Peyer's patch (tissue), 4 donors: Measurements from ENCODE around the gene CORIN. TPM values are rescaled to one million over a fixed set of nuclear protein-coding genes. Genes with fewer than 3 reads are reported as not detected.

ENCODE experiments used
- DNase-seq, 3 donors: peaks; one replicate each; pipeline ENCODE4 v3.0.0-alpha.2; 2017 to 2019
- H3K27ac ChIP-seq, 4 donors: fragments of 200-600 bp; sonication (generic); one replicate each; pipeline ENCODE4 v1.5.1; 2016 to 2019
- H3K27me3 ChIP-seq, 2 donors: fragments of 200-600 bp; sonication (generic); one replicate each; pipeline ENCODE4 v1.5.1; 2019
- H3K36me3 ChIP-seq, 3 donors: fragments of 200-600 bp; sonication (generic); one replicate each; pipeline ENCODE4 v1.5.1; 2016 to 2019
- H3K4me1 ChIP-seq, 4 donors: fragments of 200-600 bp; sonication (generic); one replicate each; pipeline ENCODE4 v1.5.1; 2016 to 2019
- H3K4me3 ChIP-seq, 4 donors: fragments of 200-600 bp; sonication (generic); 1 replicate in 3 of 4; 2 replicates in 1 of 4; pipeline ENCODE4 v1.5.1; 2016 to 2019; ENCODE audit warnings: mild to moderate bottlenecking in 1 of 4
- H3K9me3 ChIP-seq, 4 donors: fragments of 200-600 bp; sonication (generic); one replicate each; pipeline ENCODE4 v1.5.1; 2016 to 2019; ENCODE audit warnings: mild to moderate bottlenecking in 1 of 4
- CTCF ChIP-seq, 6 experiments: fragments of 450-650 bp in 4 of 6; fragments of 200-600 bp in 2 of 6; sonication (generic) in 1 of 6; IDR thresholded peaks; one replicate each; pipeline ENCODE4 v1.5.1; 2017 to 2019; ENCODE audit warnings: antibody characterized with exemption in 6 of 6, mild to moderate bottlenecking in 3 of 6, moderate library complexity in 1 of 6
- POLR2A ChIP-seq, 2 donors: fragments of 450-650 bp; IDR thresholded peaks; one replicate each; pipeline ENCODE4 v1.5.1; 2017; ENCODE audit warnings: antibody characterized with exemption in 2 of 2, mild to moderate bottlenecking in 2 of 2, moderate library complexity in 2 of 2
- total RNA-seq, 4 donors: library from RNA; depleted of rRNA; stranded (reverse); fragments of >200 nt; gene quantifications; one replicate each; pipeline ENCODE4 v1.1.0, GENCODE V29; 2016

CORIN gene
- total RNA-seq, 4 donors from 2014 or later, result 0.27 to 0.70 (median 0.57) TPM; not detected in 1

GRCh38 chr4:47733302-47734175 lies 104.3 kb downstream of the CORIN start:
- no peak for TF ChIP-seq CTCF (IDR thresholded peaks at IDR 0.05)
- TF ChIP-seq POLR2A (IDR thresholded peaks at IDR 0.05), result no peak
- Histone ChIP-seq H3K4me1 (no peaks in the 10 kb centered on the region), H3K9me3 (no peaks in the 10 kb centered on the region), H3K27me3 (no peaks in the 10 kb centered on the region), H3K27ac (no peak overlapping the region), H3K4me3 (no peak overlapping the region), H3K36me3 (no peaks in the 10 kb centered on the region)
- DNase-seq, result no peak

DNA sequence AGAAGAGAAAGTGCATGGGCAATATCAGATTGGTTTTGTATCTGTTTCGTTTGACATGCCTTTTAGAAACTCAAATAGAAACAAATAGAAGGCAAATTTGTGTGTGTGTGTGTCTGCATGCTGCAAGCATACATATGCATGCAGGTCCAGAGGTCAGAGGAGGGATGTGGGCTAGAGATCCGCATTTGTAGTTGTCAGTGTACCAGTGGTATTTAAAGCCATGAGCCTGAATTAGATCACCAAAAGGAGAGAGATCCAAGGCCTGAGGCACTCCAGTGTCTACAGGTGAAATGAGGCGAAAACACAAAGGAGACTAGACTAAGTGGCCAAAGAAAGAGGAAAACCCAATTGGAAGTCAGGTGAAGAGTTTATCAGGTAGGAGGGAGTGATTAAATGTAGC lies 106.7 kb downstream of the CORIN start:
- Histone ChIP-seq H3K9me3 (no peaks in the 10 kb centered on the region), H3K27me3 (no peaks in the 10 kb centered on the region), H3K36me3 (no peaks in the 10 kb centered on the region), H3K27ac (no peak overlapping the region), H3K4me3 (no peak overlapping the region), H3K4me1 (no peaks in the 10 kb centered on the region)
- TF ChIP-seq POLR2A (IDR thresholded peaks at IDR 0.05), result no peak
- TF ChIP-seq CTCF (IDR thresholded peaks at IDR 0.05), result no peak
- no peak for DNase-seq

DNA sequence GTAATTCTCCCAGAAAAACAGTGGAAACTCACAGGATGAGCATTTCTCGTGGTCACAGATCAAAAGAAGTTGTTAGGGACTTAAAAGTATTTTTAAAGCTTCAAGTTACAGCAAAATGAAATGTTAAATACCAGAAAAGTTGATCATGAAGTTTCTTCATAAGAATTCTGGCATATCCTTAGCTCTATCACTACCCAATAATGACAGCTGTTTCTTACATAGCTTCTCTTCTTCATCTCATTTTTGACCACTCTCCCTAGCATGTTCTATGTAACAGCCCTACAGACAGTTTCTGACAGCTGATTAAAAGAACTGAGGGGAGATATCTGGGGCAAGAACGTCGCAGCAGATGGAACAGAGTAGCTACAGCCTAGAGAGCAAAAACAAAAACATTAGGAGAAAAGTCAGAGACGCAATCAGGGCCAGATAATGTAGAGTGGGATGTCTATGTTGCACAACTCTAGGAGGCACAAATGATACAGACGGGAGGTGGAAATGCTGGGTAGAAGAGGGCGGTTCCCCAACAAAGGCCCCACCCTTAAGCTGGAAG lies 108.7 kb downstream of the CORIN start:
- Histone ChIP-seq H3K27me3 (no peaks in the 10 kb centered on the region), H3K36me3 (no peaks in the 10 kb centered on the region), H3K4me1 (no peaks in the 10 kb centered on the region), H3K9me3 (no peaks in the 10 kb centered on the region), H3K27ac (no peak overlapping the region), H3K4me3 (no peak overlapping the region)
- no peak for DNase-seq
- no peak for TF ChIP-seq POLR2A (IDR thresholded peaks at IDR 0.05)
- no peak for TF ChIP-seq CTCF (IDR thresholded peaks at IDR 0.05)

DNA sequence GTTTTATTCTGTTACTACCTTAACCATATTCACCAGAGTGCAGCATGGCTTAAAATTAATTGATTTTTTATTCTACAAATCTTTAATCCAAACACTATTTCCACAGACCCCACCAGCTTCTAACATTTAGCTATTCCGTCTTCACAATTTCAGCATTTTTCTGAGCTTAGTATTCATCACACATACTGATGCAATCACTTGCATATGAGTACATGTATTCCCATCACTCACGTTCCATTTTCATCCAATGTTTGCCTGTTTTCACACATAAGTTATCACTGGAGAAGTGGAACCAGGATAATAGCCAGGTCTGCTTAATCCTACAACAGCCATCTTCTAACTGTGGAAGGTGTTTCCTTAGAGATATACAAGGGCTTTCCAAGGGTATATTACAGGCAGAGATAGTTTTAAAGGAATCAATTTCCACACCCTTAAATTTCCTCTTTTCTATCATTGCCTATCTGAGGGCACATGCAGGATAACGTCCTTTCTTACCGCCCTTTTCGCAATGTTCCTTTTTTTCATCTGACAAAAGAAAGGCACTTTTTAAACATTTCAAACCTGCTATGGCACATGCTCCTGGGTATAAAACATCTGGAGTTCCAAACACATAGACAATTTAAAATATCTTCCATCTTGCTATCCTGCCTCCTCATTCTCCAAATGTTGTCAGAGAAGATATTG lies 115.8 kb downstream of the CORIN start:
- H3K9me3 ChIP-seq, result no peaks in the 10 kb centered on the region
- TF ChIP-seq POLR2A (IDR thresholded peaks at IDR 0.05) (no peak), CTCF (IDR thresholded peaks at IDR 0.05) (no peak)
- no peaks in the 10 kb centered on the region for H3K4me1 ChIP-seq
- H3K4me3 ChIP-seq, result no peak overlapping the region
- no peaks in the 10 kb centered on the region for H3K27me3 ChIP-seq
- H3K36me3 ChIP-seq, result no peaks in the 10 kb centered on the region
- H3K27ac ChIP-seq, result no peak overlapping the region
- no peak for DNase-seq

- Histone ChIP-seq H3K4me1 (no peaks in the 10 kb centered on the region), H3K36me3 (no peaks in the 10 kb centered on the region), H3K27ac (no peak overlapping the region), H3K4me3 (no peak overlapping the region), H3K27me3 (no peaks in the 10 kb centered on the region), H3K9me3 (no peaks in the 10 kb centered on the region)
- no peak for DNase-seq
- TF ChIP-seq POLR2A (IDR thresholded peaks at IDR 0.05), result no peak
- TF ChIP-seq CTCF (IDR thresholded peaks at IDR 0.05), result no peak
Observed at GRCh38 chr4:47721485-47721884, 116.4 kb downstream of the CORIN start.
